H1 (cell line): Measurements from ENCODE around the gene GPC3. TPM values are rescaled to one million over a fixed set of nuclear protein-coding genes. Genes with fewer than 3 reads are reported as not detected.

Experiments used
- BCL11A ChIP-seq, 2 experiments: IDR thresholded peaks; one replicate each; pipeline ENCODE4 v1.6.1; 2011; ENCODE audit warnings: low read depth in 2 of 2, low read length in 2 of 2, mild to moderate bottlenecking in 2 of 2
- polyA plus RNA-seq, 7 experiments: library from polyadenylated mRNA; depleted of rRNA in 3 of 7; stranded (reverse) in 5 of 7; unstranded in 2 of 7; fragments of >200 nt in 5 of 7; fragments of 200-250 nt in 2 of 7; gene quantifications; 1 replicate in 5 of 7; 2 replicates in 1 of 7; 4 replicates in 1 of 7; pipeline versions ENCODE4 v1.2.1 to v1.2.3, GENCODE V29; 2011 to 2013; ENCODE audit warnings: missing spikeins in 2 of 7, mixed read lengths in 2 of 7
- total RNA-seq: library from RNA; stranded (reverse); fragmentation: NEBNext Ultra II Directional; extraction: Animal tissue kit (Norgen Biotek cat#: 25700); gene quantifications from 2 replicates; pipeline ENCODE4 v1.2.1, GENCODE V29; 2021

GPC3 gene
- total and polyA plus RNA-seq, 2 of the 8 experiments (the other 6 are each of a cell fraction or from before 2014, with no cell fraction given): 64.8 to 71.9 TPM

DNA sequence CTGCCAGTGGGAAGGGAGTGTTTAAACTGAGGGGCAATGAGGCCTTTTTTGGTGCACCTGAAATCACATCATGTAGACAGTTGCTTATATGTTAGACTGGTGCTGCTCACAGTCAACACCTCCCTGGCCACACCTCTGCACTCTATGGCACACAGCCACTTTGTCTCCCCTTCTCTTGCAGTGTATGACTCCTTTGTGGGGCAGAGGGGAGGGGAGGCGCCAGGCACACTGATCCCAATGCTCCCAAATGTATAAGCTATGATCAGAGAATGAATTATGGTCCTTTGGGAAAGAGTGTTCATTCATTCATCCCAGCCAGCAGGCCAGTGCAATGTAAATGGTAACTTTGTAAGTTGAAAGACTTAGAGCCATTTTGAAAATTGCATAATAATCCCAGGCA, 4.6 kb upstream of the GPC3 start (continued):
- TF ChIP-seq BCL11A (IDR thresholded peaks at IDR 0.05; ENCODE audit: low read depth in 2 of 2, low read length in 2 of 2): no peak
